ENCODE measurements around the gene GFI1B.
A peak's percentile ranks its signal among the peaks of the same experiment; 100 is the strongest.
"Not testable (repeated sequence)": the region's sequence is repeated elsewhere in the genome, so short reads cannot be mapped to it uniquely, and the experiment has no call there.

GRCh38 chr9:133040892-133041479 lies 62.5 kb downstream of the GFI1B start:
- peak; percentile 54 for TF ChIP-seq CTCF (conservative IDR thresholded peaks at IDR 0.05; ENCODE audit: low read depth, low read length)
- not testable (repeated sequence) for TF ChIP-seq EZH2 (IDR thresholded peaks at IDR 0.05; ENCODE audit: low read length, unreplicated experiment); EZH2phosphoT487 (IDR thresholded peaks at IDR 0.05; ENCODE audit: borderline replicate concordance, low read length)

Data from PC-3 (cell line).